SK-N-SH (cell line): Measurements from ENCODE around the gene SERPINH1.

Experiments used
- ELF1 ChIP-seq: IDR thresholded peaks from 2 replicates; pipeline ENCODE4 v1.4.0; 2012
- FOXM1 ChIP-seq: IDR thresholded peaks from 2 replicates; pipeline ENCODE4 v1.4.0; 2012; ENCODE audit warnings: low read depth, mild to moderate bottlenecking
- TF ChIP-seq, protein P1 (sequence below): fragments of 200-600 bp; sonication (generic); IDR thresholded peaks from 2 replicates; pipeline ENCODE4 v1.6.1; 2017; ENCODE audit warnings: antibody characterized with exemption, mild to moderate bottlenecking, moderate library complexity

DNA sequence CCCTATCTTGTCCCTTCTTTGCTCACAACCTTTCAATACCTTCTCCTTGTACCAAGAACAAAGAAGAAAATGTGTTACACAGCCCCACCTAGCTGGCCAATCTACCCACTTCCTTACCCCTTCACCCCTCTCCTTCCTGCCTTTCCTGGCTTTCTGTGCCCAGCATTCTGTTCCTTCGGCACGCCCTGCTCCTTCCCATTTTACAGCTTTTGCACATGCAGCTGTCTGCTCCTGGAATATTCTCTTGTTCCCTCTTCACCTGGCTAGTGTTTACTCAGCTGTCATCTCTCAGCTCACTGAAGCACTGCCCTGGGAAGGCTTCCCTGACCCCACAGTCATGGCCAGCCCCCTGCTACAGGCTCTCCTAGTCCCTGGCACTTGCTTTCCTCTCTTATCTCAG lies 30.7 kb downstream of the SERPINH1 start:
- TF ChIP-seq ELF1 = no peak
- TF ChIP-seq FOXM1 = no peak
- TF ChIP-seq, protein P1, sequence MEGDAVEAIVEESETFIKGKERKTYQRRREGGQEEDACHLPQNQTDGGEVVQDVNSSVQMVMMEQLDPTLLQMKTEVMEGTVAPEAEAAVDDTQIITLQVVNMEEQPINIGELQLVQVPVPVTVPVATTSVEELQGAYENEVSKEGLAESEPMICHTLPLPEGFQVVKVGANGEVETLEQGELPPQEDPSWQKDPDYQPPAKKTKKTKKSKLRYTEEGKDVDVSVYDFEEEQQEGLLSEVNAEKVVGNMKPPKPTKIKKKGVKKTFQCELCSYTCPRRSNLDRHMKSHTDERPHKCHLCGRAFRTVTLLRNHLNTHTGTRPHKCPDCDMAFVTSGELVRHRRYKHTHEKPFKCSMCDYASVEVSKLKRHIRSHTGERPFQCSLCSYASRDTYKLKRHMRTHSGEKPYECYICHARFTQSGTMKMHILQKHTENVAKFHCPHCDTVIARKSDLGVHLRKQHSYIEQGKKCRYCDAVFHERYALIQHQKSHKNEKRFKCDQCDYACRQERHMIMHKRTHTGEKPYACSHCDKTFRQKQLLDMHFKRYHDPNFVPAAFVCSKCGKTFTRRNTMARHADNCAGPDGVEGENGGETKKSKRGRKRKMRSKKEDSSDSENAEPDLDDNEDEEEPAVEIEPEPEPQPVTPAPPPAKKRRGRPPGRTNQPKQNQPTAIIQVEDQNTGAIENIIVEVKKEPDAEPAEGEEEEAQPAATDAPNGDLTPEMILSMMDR = no peak
